Vagina (tissue), 2 donors: ENCODE results near the gene STARD10. TPM values are rescaled to one million over a fixed set of nuclear protein-coding genes. Genes with fewer than 3 reads are reported as not detected.

Experiments
- DNase-seq, 2 donors: peaks; one replicate each; pipeline ENCODE4 v3.0.0-alpha.2; 2017; ENCODE audit errors: extremely low spot score in 2 of 2
- H3K27ac ChIP-seq: fragments of 200-600 bp; sonication (generic); one replicate; pipeline ENCODE4 v1.5.1; 2019
- H3K27me3 ChIP-seq: fragments of 200-600 bp; sonication (generic); one replicate; pipeline ENCODE4 v1.5.1; 2019
- H3K36me3 ChIP-seq, 2 donors: fragments of 200-600 bp; sonication (generic); one replicate each; pipeline ENCODE4 v1.5.1; 2017 to 2019
- H3K4me1 ChIP-seq: fragments of 200-600 bp; sonication (generic); one replicate; pipeline ENCODE4 v1.5.1; 2019
- H3K4me3 ChIP-seq, 2 donors: fragments of 200-600 bp; sonication (generic); 1 replicate in 1 of 2; 2 replicates in 1 of 2; pipeline ENCODE4 v1.5.1; 2016 to 2019
- H3K9me3 ChIP-seq: fragments of 200-600 bp; sonication (generic); one replicate; pipeline ENCODE4 v1.5.1; 2019
- CTCF ChIP-seq, 3 experiments: fragments of 450-650 bp in 2 of 3; fragments of 200-600 bp in 1 of 3; sonication (generic) in 1 of 3; IDR thresholded peaks; one replicate each; pipeline ENCODE4 v1.5.1; 2017 to 2019; ENCODE audit warnings: antibody characterized with exemption in 3 of 3, mild to moderate bottlenecking in 2 of 3, moderate library complexity in 2 of 3
- POLR2A ChIP-seq, 2 donors: fragments of 450-650 bp; IDR thresholded peaks; one replicate each; pipeline ENCODE4 v1.6.1; 2017; ENCODE audit warnings: antibody characterized with exemption in 2 of 2, mild to moderate bottlenecking in 2 of 2, moderate library complexity in 2 of 2
- POLR2AphosphoS5 ChIP-seq, 2 donors: sonication (generic); formaldehyde crosslinking; IDR thresholded peaks; one replicate each; pipeline ENCODE4 v1.9.0; 2017; ENCODE audit warnings: antibody characterized with exemption in 2 of 2, mild to moderate bottlenecking in 2 of 2, low read depth in 1 of 2; ENCODE audit not compliant: insufficient read depth in 1 of 2
- intact Hi-C: fragments of 100-400 bp; cut with DNase I; formaldehyde crosslinking; loops from one replicate; pipeline ENCODE4 v1.15.1; 2023
- total RNA-seq: library from RNA; depleted of rRNA; stranded (reverse); fragments of >200 nt; gene quantifications from one replicate; pipeline ENCODE4 v1.2.3, GENCODE V29; 2016

Gene STARD10
- total RNA-seq, 1 donor from 2014 or later, result 75.9 TPM

- no peaks in the 10 kb centered on the region for H3K27me3 ChIP-seq
- TF ChIP-seq CTCF (IDR thresholded peaks at IDR 0.05) (no peak), POLR2AphosphoS5 (IDR thresholded peaks at IDR 0.05; ENCODE audit: insufficient read depth in 1 of 2, low read depth in 1 of 2) (no peak), POLR2A (IDR thresholded peaks at IDR 0.05) (no peak)
- no peak overlapping the region for H3K4me3 ChIP-seq
- intact Hi-C loops, result loop anchor here (5.0 kb wide), 2 partner anchors 69 to 454 kb away; partner anchors contain the start of gene STARD10
- DNase-seq, result no peak
- H3K4me1 ChIP-seq, result peaks cover 54% of the 10 kb centered on the region
- H3K9me3 ChIP-seq, result no peaks in the 10 kb centered on the region
- H3K27ac ChIP-seq, result peak overlapping the region; percentile 88
- no peaks in the 10 kb centered on the region for H3K36me3 ChIP-seq
These were observed 70.3 kb downstream of the STARD10 start for GRCh38 chr11:72723508-72723907.

DNA sequence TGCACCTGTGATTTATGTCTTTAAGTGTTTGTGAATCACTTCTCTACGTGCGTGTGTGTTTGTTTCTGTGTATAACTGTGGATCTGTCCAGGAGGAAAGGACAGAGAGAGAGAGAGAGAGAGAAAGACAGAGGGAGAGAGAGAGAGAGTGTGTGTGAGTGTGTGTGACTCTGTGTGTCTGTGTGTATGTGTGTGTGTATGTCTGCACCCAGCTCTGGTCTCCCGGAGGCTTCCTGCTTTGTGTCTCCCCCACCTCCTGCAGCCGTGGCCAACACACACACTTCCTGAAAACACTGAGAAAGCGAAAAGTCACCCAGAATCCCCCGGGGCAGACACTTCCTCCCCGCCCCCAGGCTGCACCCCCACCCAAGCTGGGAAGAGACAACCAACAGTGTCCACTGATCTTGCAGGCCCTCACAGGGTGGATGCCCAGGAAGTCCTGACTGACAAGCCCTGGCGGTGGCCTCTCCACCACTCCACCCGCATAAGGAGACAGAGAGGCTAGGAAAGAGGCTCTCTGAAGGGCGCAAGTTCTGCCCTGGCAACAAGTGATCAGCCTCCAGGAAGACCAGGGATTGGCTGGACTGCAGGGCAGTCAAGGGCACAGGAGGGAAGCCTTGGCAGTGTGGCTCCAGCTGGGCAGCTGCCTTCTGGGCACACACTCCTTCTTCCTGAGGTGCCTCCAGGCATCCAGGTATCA is 71.6 kb downstream of the STARD10 start:
- TF ChIP-seq POLR2AphosphoS5 (IDR thresholded peaks at IDR 0.05; ENCODE audit: insufficient read depth in 1 of 2, low read depth in 1 of 2) (peak; percentile 19 to 40), POLR2A (IDR thresholded peaks at IDR 0.05) (peak in 1 of 2 donors; percentile 40), CTCF (IDR thresholded peaks at IDR 0.05) (no peak)
- peak in 1 of 2 donors; percentile 97 for DNase-seq
- H3K4me1 ChIP-seq, result peaks cover 66% of the 10 kb centered on the region
- H3K36me3 ChIP-seq, result no peaks in the 10 kb centered on the region
- peak overlapping the region; percentile 62 to 68 for H3K4me3 ChIP-seq
- intact Hi-C loops, result loop anchor here (5.0 kb wide), 2 partner anchors 70 to 455 kb away; partner anchors contain the start of gene STARD10
- no peaks in the 10 kb centered on the region for H3K27me3 ChIP-seq
- H3K9me3 ChIP-seq, result no peaks in the 10 kb centered on the region
- peak overlapping the region; percentile 88 for H3K27ac ChIP-seq

DNA sequence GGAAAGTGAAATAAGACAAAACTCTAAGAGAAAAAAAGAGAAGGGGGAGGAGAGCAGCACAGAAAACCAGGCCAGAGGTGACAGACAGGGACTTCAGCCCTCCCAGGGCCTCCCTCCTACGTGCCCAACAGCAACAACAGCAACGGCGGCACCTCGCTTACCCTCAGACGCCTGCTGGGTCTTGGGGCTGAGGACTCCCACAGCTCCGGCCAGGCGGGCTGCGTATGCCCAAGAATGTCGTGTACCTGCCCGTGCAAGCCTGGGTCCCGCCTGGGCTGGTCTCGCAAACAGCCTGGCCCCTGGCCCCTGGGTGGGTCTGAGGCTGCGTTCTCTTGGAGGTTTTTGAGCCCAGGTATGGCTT is 72.2 kb downstream of the STARD10 start:
- DNase-seq, result no peak
- Histone ChIP-seq H3K9me3 (no peaks in the 10 kb centered on the region), H3K27me3 (no peaks in the 10 kb centered on the region), H3K36me3 (no peaks in the 10 kb centered on the region), H3K4me3 (peak overlapping the region; percentile 62 to 68), H3K27ac (peak overlapping the region; percentile 88), H3K4me1 (peaks cover 71% of the 10 kb centered on the region)
- no peak for TF ChIP-seq CTCF (IDR thresholded peaks at IDR 0.05)
- no peak for TF ChIP-seq POLR2A (IDR thresholded peaks at IDR 0.05)
- TF ChIP-seq POLR2AphosphoS5 (IDR thresholded peaks at IDR 0.05; ENCODE audit: insufficient read depth in 1 of 2, low read depth in 1 of 2), result peak in 1 of 2 donors; percentile 39
- intact Hi-C loops, result loop anchor here (5.0 kb wide), 2 partner anchors 71 to 456 kb away; partner anchors contain the start of gene STARD10

GRCh38 chr11:72721276-72721675 is 72.6 kb downstream of the STARD10 start:
- Histone ChIP-seq H3K36me3 (no peaks in the 10 kb centered on the region), H3K9me3 (no peaks in the 10 kb centered on the region), H3K27me3 (no peaks in the 10 kb centered on the region), H3K4me3 (peak overlapping the region; percentile 62 to 68), H3K27ac (peak overlapping the region; percentile 88), H3K4me1 (peaks cover 75% of the 10 kb centered on the region)
- intact Hi-C loops, result loop anchor here (5.0 kb wide), 2 partner anchors 71 to 456 kb away; partner anchors contain the start of gene STARD10
- DNase-seq, result no peak
- TF ChIP-seq POLR2AphosphoS5 (IDR thresholded peaks at IDR 0.05; ENCODE audit: insufficient read depth in 1 of 2, low read depth in 1 of 2), result no peak
- no peak for TF ChIP-seq POLR2A (IDR thresholded peaks at IDR 0.05)
- TF ChIP-seq CTCF (IDR thresholded peaks at IDR 0.05), result no peak

DNA sequence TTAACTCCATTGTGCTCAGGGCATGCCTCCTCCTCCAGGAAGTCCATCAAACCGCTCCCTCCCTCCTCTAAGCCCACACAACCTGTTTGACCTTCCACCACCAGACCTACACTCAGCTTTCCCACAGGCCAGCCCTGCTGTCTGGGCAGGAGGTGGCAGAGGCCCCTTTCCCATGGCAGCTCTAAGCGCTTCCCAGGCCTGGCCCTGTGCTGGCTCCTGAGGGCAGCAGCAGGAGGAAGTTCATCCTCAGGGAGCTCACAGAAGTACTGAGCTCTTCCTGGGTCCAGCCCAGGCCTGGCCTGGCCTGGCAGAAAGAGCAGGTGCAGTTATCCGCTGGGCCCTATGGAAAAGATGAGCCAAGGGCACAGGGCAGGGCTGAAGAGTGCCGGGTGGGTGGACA is 73.1 kb downstream of the STARD10 start:
- H3K27me3 ChIP-seq, result no peaks in the 10 kb centered on the region
- intact Hi-C loops, result loop anchor here (5.0 kb wide), 2 partner anchors 72 to 457 kb away; partner anchors contain the start of gene STARD10
- TF ChIP-seq POLR2A (IDR thresholded peaks at IDR 0.05) (no peak), POLR2AphosphoS5 (IDR thresholded peaks at IDR 0.05; ENCODE audit: insufficient read depth in 1 of 2, low read depth in 1 of 2) (no peak), CTCF (IDR thresholded peaks at IDR 0.05) (no peak)
- no peak for DNase-seq
- peak overlapping the region; percentile 88 for H3K27ac ChIP-seq
- H3K4me3 ChIP-seq, result peak overlapping the region; percentile 62 to 68
- no peaks in the 10 kb centered on the region for H3K9me3 ChIP-seq
- H3K4me1 ChIP-seq, result peaks cover 75% of the 10 kb centered on the region
- H3K36me3 ChIP-seq, result no peaks in the 10 kb centered on the region
